GM23338 (cell line): Measurements from ENCODE around the gene TSPAN3. TPM values are rescaled to one million over a fixed set of nuclear protein-coding genes. Genes with fewer than 3 reads are reported as not detected.

Experiments
- ATAC-seq: fragments of 200-7000 bp; cut with Tn5 transposase; 3 replicates; pipeline ENCODE4 v1.9.1; 2020
- DNase-seq: peaks from one replicate; pipeline ENCODE4 v3.0.0-alpha.2; 2015; ENCODE audit warnings: low spot score
- H2AFZ ChIP-seq: fragments of 200-600 bp; sonication (generic); 2 replicates; pipeline ENCODE4 v1.8.0; 2016; ENCODE audit warnings: antibody characterized with exemption, mild to moderate bottlenecking, moderate library complexity
- H3F3A ChIP-seq: fragments of 200-600 bp; sonication (generic); replicated peaks from 2 replicates; pipeline ENCODE4 v1.8.0; 2017; ENCODE audit warnings: antibody characterized with exemption, mixed run types, low read depth
- H3K27ac ChIP-seq: fragments of 200-600 bp; sonication (generic); 2 replicates; pipeline ENCODE4 v1.6.1; 2016; ENCODE audit warnings: low read depth
- H3K27me3 ChIP-seq: fragments of 200-600 bp; sonication (generic); 2 replicates; pipeline ENCODE4 v1.8.0; 2016; ENCODE audit warnings: mild to moderate bottlenecking, mixed run types, moderate library complexity; ENCODE audit not compliant: insufficient read depth
- H3K36me3 ChIP-seq: fragments of 200-600 bp; sonication (generic); 2 replicates; pipeline ENCODE4 v1.8.0; 2016; ENCODE audit warnings: mild to moderate bottlenecking; ENCODE audit not compliant: insufficient read depth
- H3K4me1 ChIP-seq: fragments of 200-600 bp; sonication (generic); 2 replicates; pipeline ENCODE4 v1.8.0; 2016; ENCODE audit warnings: mild to moderate bottlenecking, moderate library complexity; ENCODE audit not compliant: insufficient read depth
- H3K4me2 ChIP-seq: fragments of 200-600 bp; sonication (generic); 2 replicates; pipeline ENCODE4 v1.7.1; 2017; ENCODE audit warnings: mixed run types
- H3K4me3 ChIP-seq: fragments of 200-600 bp; sonication (generic); 2 replicates; pipeline ENCODE4 v1.6.1; 2016; ENCODE audit warnings: mixed run types
- H3K79me2 ChIP-seq: fragments of 200-600 bp; sonication (generic); replicated peaks from 2 replicates; pipeline ENCODE4 v1.8.0; 2017; ENCODE audit warnings: mild to moderate bottlenecking; ENCODE audit not compliant: insufficient read depth
- H3K9me2 ChIP-seq: fragments of 200-600 bp; sonication (generic); 2 replicates; pipeline ENCODE4 v1.8.0; 2017; ENCODE audit not compliant: insufficient read depth
- H4K20me1 ChIP-seq: fragments of 200-600 bp; sonication (generic); replicated peaks from 2 replicates; pipeline ENCODE4 v1.8.0; 2017; ENCODE audit warnings: mild to moderate bottlenecking; ENCODE audit not compliant: insufficient read depth
- H3K27ac Mint-ChIP-seq: 2 replicates; pipeline ENCODE4 v1.8.0; 2020; ENCODE audit warnings: inconsistent platforms, mild to moderate bottlenecking, moderate library complexity, mixed read lengths
- H3K27me3 Mint-ChIP-seq: 3 replicates; pipeline ENCODE4 v1.8.0; 2022; ENCODE audit warnings: low read depth, mild to moderate bottlenecking, moderate library complexity, mixed read lengths, inconsistent platforms; ENCODE audit not compliant: insufficient read depth, poor library complexity
- H3K36me3 Mint-ChIP-seq: 3 replicates; pipeline ENCODE4 v1.8.0; 2021; ENCODE audit warnings: low read depth, mild to moderate bottlenecking, inconsistent platforms, moderate library complexity, mixed read lengths
- H3K4me1 Mint-ChIP-seq: 3 replicates; pipeline ENCODE4 v1.8.0; 2020; ENCODE audit warnings: mild to moderate bottlenecking, inconsistent platforms, mixed read lengths
- H3K4me3 Mint-ChIP-seq: 3 replicates; pipeline ENCODE4 v1.8.0; 2021; ENCODE audit warnings: moderate library complexity, mild to moderate bottlenecking, inconsistent platforms, mixed read lengths
- H3K9me3 Mint-ChIP-seq: 3 replicates; pipeline ENCODE4 v1.8.0; 2020; ENCODE audit warnings: moderate library complexity, mild to moderate bottlenecking, inconsistent platforms, mixed read lengths
- CREB1 ChIP-seq: fragments of 250-450 bp; sonication (Bioruptor Pico); IDR thresholded peaks from 2 replicates; pipeline ENCODE4 v1.5.0; 2020; ENCODE audit warnings: low read depth, mild to moderate bottlenecking, moderate library complexity
- EZH2 ChIP-seq: fragments of 200-600 bp; sonication (generic); IDR thresholded peaks from one replicate; pipeline ENCODE4 v1.8.0; 2017; ENCODE audit warnings: antibody characterized with exemption, mild to moderate bottlenecking, low read depth; ENCODE audit not compliant: unreplicated experiment
- NANOG ChIP-seq: IDR thresholded peaks from 2 replicates; pipeline ENCODE4 v1.6.1; 2016; ENCODE audit warnings: antibody characterized with exemption, borderline replicate concordance
- ZNF114 ChIP-seq: fragments of 250-450 bp; sonication (Bioruptor Pico); IDR thresholded peaks from 2 replicates; pipeline ENCODE4 v1.5.0; 2020; ENCODE audit warnings: mild to moderate bottlenecking, moderate library complexity
- polyA plus RNA-seq: library from polyadenylated mRNA; unstranded; fragments of >200 nt; fragmentation: Nextera tagmentation; extraction: Ambion mirVana; gene quantifications from 2 replicates; pipeline ENCODE4 v1.2.1, GENCODE V29; 2016
- total RNA-seq: library from RNA; depleted of rRNA; stranded (reverse); fragments of >200 nt; shearing (Covaris generic); gene quantifications from 2 replicates; pipeline ENCODE4 v1.2.3, GENCODE V29; 2014
- TF ChIP-seq, protein P1 (sequence below): fragments of 250-450 bp; sonication (Bioruptor Pico); IDR thresholded peaks from 2 replicates; pipeline ENCODE4 v1.5.0; 2020; ENCODE audit warnings: mild to moderate bottlenecking, moderate library complexity

The TSPAN3 gene
- total and polyA plus RNA-seq, 2 experiments from 2014 or later: 72.5 to 159 TPM

DNA sequence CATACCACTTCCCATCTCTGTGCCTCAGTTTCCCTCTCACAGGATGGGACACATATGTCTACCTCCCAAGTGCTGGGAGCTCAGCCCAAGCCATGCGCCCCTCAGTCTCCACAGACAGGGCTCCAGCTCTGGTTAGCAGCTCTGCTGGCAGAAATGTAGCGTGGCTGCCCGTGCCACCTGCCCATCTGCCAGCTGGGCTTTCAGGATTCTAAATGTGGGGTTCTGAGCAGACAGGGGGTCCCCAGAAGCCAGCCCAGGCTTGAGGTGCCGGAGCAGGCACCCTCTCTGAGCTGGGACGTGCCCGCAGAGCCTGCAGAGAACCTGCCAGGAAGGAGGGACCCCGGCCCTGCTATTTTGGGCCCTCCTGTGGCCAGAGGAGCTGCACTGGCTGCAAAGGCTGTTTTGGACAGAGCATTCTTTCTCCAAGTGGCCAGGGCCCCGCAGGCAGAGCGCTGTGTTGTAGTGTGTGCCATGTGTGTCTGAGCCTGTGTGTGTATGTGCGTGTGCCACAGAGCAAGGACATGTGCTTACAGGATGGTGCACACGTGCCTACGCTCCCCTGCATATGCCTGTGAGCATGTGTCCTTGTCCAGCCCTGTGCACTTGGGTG, 44.3 kb downstream of the TSPAN3 start:
- Histone ChIP-seq H3K4me2 (no peak overlapping the region), H3F3A (no peaks in the 10 kb centered on the region), H3K79me2 (no peaks in the 10 kb centered on the region), H2AFZ (no peak overlapping the region), H3K4me1 (no peaks in the 10 kb centered on the region; the same call in 1 of the 2 replicates), H4K20me1 (no peaks in the 10 kb centered on the region), H3K27ac (no peak overlapping the region), H3K36me3 (no peaks in the 10 kb centered on the region), H3K27me3 (0 out of 2 replicates have a peak, but pooled peaks cover 4% of the 10 kb centered on the region), H3K4me3 (no peak overlapping the region), H3K9me2 (no peaks in the 10 kb centered on the region)
- H3K4me3 Mint-ChIP-seq: no peak overlapping the region
- H3K27ac Mint-ChIP-seq: no peak overlapping the region
- TF ChIP-seq NANOG (no peak), ZNF114 (no peak), CREB1 (CRISPR knock-in tag) (no peak)
- TF ChIP-seq, protein P1, sequence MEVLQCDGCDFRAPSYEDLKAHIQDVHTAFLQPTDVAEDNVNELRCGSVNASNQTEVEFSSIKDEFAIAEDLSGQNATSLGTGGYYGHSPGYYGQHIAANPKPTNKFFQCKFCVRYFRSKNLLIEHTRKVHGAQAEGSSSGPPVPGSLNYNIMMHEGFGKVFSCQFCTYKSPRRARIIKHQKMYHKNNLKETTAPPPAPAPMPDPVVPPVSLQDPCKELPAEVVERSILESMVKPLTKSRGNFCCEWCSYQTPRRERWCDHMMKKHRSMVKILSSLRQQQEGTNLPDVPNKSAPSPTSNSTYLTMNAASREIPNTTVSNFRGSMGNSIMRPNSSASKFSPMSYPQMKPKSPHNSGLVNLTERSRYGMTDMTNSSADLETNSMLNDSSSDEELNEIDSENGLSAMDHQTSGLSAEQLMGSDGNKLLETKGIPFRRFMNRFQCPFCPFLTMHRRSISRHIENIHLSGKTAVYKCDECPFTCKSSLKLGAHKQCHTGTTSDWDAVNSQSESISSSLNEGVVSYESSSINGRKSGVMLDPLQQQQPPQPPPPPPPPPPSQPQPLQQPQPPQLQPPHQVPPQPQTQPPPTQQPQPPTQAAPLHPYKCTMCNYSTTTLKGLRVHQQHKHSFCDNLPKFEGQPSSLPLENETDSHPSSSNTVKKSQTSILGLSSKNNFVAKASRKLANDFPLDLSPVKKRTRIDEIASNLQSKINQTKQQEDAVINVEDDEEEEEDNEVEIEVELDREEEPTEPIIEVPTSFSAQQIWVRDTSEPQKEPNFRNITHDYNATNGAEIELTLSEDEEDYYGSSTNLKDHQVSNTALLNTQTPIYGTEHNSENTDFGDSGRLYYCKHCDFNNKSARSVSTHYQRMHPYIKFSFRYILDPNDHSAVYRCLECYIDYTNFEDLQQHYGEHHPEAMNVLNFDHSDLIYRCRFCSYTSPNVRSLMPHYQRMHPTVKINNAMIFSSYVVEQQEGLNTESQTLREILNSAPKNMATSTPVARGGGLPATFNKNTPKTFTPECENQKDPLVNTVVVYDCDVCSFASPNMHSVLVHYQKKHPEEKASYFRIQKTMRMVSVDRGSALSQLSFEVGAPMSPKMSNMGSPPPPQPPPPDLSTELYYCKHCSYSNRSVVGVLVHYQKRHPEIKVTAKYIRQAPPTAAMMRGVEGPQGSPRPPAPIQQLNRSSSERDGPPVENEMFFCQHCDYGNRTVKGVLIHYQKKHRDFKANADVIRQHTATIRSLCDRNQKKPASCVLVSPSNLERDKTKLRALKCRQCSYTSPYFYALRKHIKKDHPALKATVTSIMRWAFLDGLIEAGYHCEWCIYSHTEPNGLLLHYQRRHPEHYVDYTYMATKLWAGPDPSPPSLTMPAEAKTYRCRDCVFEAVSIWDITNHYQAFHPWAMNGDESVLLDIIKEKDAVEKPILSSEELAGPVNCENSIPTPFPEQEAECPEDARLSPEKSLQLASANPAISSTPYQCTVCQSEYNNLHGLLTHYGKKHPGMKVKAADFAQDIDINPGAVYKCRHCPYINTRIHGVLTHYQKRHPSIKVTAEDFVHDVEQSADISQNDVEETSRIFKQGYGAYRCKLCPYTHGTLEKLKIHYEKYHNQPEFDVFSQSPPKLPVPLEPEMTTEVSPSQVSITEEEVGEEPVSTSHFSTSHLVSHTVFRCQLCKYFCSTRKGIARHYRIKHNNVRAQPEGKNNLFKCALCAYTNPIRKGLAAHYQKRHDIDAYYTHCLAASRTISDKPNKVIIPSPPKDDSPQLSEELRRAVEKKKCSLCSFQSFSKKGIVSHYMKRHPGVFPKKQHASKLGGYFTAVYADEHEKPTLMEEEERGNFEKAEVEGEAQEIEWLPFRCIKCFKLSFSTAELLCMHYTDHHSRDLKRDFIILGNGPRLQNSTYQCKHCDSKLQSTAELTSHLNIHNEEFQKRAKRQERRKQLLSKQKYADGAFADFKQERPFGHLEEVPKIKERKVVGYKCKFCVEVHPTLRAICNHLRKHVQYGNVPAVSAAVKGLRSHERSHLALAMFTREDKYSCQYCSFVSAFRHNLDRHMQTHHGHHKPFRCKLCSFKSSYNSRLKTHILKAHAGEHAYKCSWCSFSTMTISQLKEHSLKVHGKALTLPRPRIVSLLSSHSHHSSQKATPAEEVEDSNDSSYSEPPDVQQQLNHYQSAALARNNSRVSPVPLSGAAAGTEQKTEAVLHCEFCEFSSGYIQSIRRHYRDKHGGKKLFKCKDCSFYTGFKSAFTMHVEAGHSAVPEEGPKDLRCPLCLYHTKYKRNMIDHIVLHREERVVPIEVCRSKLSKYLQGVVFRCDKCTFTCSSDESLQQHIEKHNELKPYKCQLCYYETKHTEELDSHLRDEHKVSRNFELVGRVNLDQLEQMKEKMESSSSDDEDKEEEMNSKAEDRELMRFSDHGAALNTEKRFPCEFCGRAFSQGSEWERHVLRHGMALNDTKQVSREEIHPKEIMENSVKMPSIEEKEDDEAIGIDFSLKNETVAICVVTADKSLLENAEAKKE (CRISPR knock-in tag): no peak
- peaks cover 3% of the 10 kb centered on the region; the same call in 2 of the 3 replicates for H3K4me1 Mint-ChIP-seq
- no peak for DNase-seq
- no peaks in the 10 kb centered on the region; the same call in 2 of the 3 replicates for H3K9me3 Mint-ChIP-seq
- no peaks in the 10 kb centered on the region; the same call in 2 of the 3 replicates for H3K36me3 Mint-ChIP-seq
- ATAC-seq: no peak
- H3K27me3 Mint-ChIP-seq: peaks cover 30% of the 10 kb centered on the region

DNA sequence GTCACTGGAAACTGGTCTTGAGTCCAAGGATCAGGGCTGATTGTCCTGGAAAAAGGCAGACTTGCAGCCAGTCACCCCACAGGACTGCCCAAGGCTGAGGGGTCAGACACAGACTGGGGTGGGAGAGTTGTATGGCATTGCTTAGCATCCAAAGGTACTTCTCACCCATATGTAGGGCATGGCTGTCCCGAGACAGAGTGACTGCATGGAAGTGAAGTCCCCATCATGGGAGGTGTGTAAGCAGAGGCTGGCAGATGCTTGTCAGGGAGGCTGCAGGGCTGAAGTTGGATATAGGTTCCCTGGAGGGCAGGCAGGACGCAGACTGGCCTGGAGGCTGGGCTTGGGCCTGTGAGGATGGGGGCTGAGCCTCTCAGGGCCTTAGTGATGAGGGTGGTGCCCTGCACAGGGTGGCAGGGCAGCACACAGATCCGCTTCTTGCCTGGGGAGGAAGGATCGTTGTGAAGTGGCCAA, 44.9 kb downstream of the TSPAN3 start:
- DNase-seq (no peak), ATAC-seq (no peak)
- Mint-ChIP-seq H3K36me3 (no peaks in the 10 kb centered on the region; the same call in 2 of the 3 replicates), H3K4me1 (peaks cover 3% of the 10 kb centered on the region; the same call in 2 of the 3 replicates), H3K4me3 (no peak overlapping the region), H3K9me3 (no peaks in the 10 kb centered on the region; the same call in 2 of the 3 replicates), H3K27me3 (peaks cover 28% of the 10 kb centered on the region), H3K27ac (no peak overlapping the region)
- Histone ChIP-seq H3K27ac (no peak overlapping the region), H3K4me2 (no peak overlapping the region), H3K9me2 (no peaks in the 10 kb centered on the region), H3K4me3 (no peak overlapping the region), H3K79me2 (no peaks in the 10 kb centered on the region), H3K27me3 (0 out of 2 replicates have a peak, but pooled peaks cover 4% of the 10 kb centered on the region), H4K20me1 (no peaks in the 10 kb centered on the region), H3K36me3 (no peaks in the 10 kb centered on the region), H3F3A (no peaks in the 10 kb centered on the region), H3K4me1 (no peaks in the 10 kb centered on the region; the same call in 1 of the 2 replicates), H2AFZ (no peak overlapping the region)
- TF ChIP-seq EZH2: no peak
- TF ChIP-seq, protein P1 (CRISPR knock-in tag): no peak
